HCT116 (cell line): Measurements from ENCODE around the gene TCFL5. TPM values are rescaled to one million over a fixed set of nuclear protein-coding genes. Genes with fewer than 3 reads are reported as not detected.

Source experiments
- ATAC-seq: fragments of 200-7000 bp; cut with Tn5 transposase; 2 replicates; pipeline ENCODE4 v1.9.1; 2020; ENCODE audit warnings: mild to moderate bottlenecking, moderate library complexity
- BruUV-seq: library from RNA; stranded (reverse); fragments of 400-500 nt; replicated peaks from 2 replicates; lab custom pipeline; 2021; lab: Mats Ljungman, UMichigan
- CTCF ChIA-PET: fragments of 300-600 bp; sonication (Branson Sonifier 250); formaldehyde crosslinking; loops from one replicate; lab custom pipeline; 2021; ENCODE audit warnings: antibody characterized with exemption; lab: Charles Lee
- POLR2A ChIA-PET: fragments of 300-600, 350-600 bp; sonication (Branson Sonifier 250); formaldehyde crosslinking; loops from one replicate; lab custom pipeline; 2021; ENCODE audit warnings: antibody characterized with exemption; lab: Charles Lee
- RAD21 ChIA-PET, 2 experiments: fragments of 300-600 bp; sonication (Branson Sonifier 250); formaldehyde crosslinking; loops; one replicate each; lab custom pipeline; 2023; ENCODE audit warnings: low total read pairs in 2 of 2; ENCODE audit not compliant: uncharacterized antibody in 2 of 2, unreplicated experiment in 2 of 2, low non-redundant PET in 1 of 2; lab: Charles Lee
- DNase-seq: peaks from one replicate; pipeline ENCODE4 v3.0.0-alpha.2; 2010; ENCODE audit warnings: low read depth, low spot score
- H2AFZ ChIP-seq: fragments of 200-600 bp; shearing (Covaris generic), sonication (generic); 2 replicates; pipeline ENCODE4 v1.6.1; 2017; ENCODE audit warnings: low read depth, mixed run types, mixed read lengths, antibody characterized with exemption, low read length; ENCODE audit not compliant: poor library complexity, severe bottlenecking
- H3K27ac ChIP-seq: 2 replicates; pipeline ENCODE4 v1.5.1; 2012; ENCODE audit warnings: low read depth, low read length
- H3K27me3 ChIP-seq: fragments of 200-600 bp; sonication (generic); 2 replicates; pipeline ENCODE4 v1.6.1; 2016; ENCODE audit warnings: mixed run types, low read length, mixed read lengths; ENCODE audit not compliant: insufficient read depth
- H3K36me3 ChIP-seq, 2 experiments: fragments of 200-500 bp in 1 of 2; fragments of 200-600 bp in 1 of 2; sonication (Bioruptor generic) in 1 of 2; sonication (generic) in 1 of 2; 2 replicates each; pipeline versions ENCODE4 v1.5.1 to v1.6.1; 2014 to 2016; ENCODE audit warnings: low read length in 2 of 2, inconsistent platforms in 1 of 2, mixed read lengths in 1 of 2, mixed run types in 1 of 2; ENCODE audit not compliant: insufficient read depth in 2 of 2, control insufficient read depth in 1 of 2
- H3K4me1 ChIP-seq, 2 experiments: fragments of 200-600 bp in 1 of 2; sonication (generic) in 1 of 2; 2 replicates each; pipeline versions ENCODE4 v1.5.1 to v1.6.1; 2012 to 2017; ENCODE audit warnings: low read length in 2 of 2, inconsistent platforms in 1 of 2, mild to moderate bottlenecking in 1 of 2, mixed read lengths in 1 of 2, mixed run types in 1 of 2, moderate library complexity in 1 of 2; ENCODE audit not compliant: insufficient read depth in 2 of 2, control insufficient read depth in 1 of 2
- H3K4me2 ChIP-seq: fragments of 200-600 bp; sonication (generic); 2 replicates; pipeline ENCODE4 v1.6.1; 2017; ENCODE audit warnings: mixed run types, low read length, mixed read lengths
- H3K4me3 ChIP-seq, 2 experiments: fragments of 200-600 bp in 1 of 2; sonication (generic) in 1 of 2; replicated peaks in 1 of 2; 2 replicates each; pipeline ENCODE4 v1.5.1; 2011 to 2016; ENCODE audit warnings: low read length in 2 of 2, control low read depth in 1 of 2, low read depth in 1 of 2, mild to moderate bottlenecking in 1 of 2, mixed read lengths in 1 of 2, mixed run types in 1 of 2
- H3K79me2 ChIP-seq: fragments of 200-600 bp; sonication (generic); 2 replicates; pipeline ENCODE4 v1.6.1; 2017; ENCODE audit warnings: mild to moderate bottlenecking, mixed run types, low read length, moderate library complexity, mixed read lengths; ENCODE audit not compliant: insufficient read depth
- H3K9ac ChIP-seq: fragments of 200-600 bp; sonication (generic); 2 replicates; pipeline ENCODE4 v1.6.1; 2016; ENCODE audit warnings: low read length, mixed read lengths
- H3K9me2 ChIP-seq: fragments of 200-600 bp; sonication (generic), shearing (Covaris generic); 2 replicates; pipeline ENCODE4 v1.6.1; 2017; ENCODE audit warnings: mixed run types, mild to moderate bottlenecking, moderate library complexity; ENCODE audit not compliant: insufficient read depth
- H3K9me3 ChIP-seq, 2 experiments: fragments of 200-500 bp in 1 of 2; fragments of 200-600 bp in 1 of 2; sonication (Bioruptor generic) in 1 of 2; sonication (generic) in 1 of 2; 2 replicates each; pipeline ENCODE4 v1.6.1; 2014 to 2017; ENCODE audit warnings: low read length in 2 of 2, mixed read lengths in 2 of 2, inconsistent platforms in 1 of 2, low read depth in 1 of 2, mild to moderate bottlenecking in 1 of 2, mixed run types in 1 of 2, moderate library complexity in 1 of 2; ENCODE audit not compliant: control insufficient read depth in 1 of 2, insufficient read depth in 1 of 2
- H4K20me1 ChIP-seq: fragments of 200-600 bp; sonication (generic), shearing (Covaris generic); 2 replicates; pipeline ENCODE4 v1.6.1; 2017; ENCODE audit warnings: mixed run types, mild to moderate bottlenecking, moderate library complexity; ENCODE audit not compliant: insufficient read depth
- CBX3 ChIP-seq: IDR thresholded peaks from 2 replicates; pipeline ENCODE4 v1.6.1; 2012; ENCODE audit warnings: low read depth
- EGR1 ChIP-seq: IDR thresholded peaks from 2 replicates; pipeline ENCODE4 v1.6.1; 2012; ENCODE audit warnings: low read depth
- ELF1 ChIP-seq: IDR thresholded peaks from 2 replicates; pipeline ENCODE4 v1.6.1; 2012; ENCODE audit warnings: low read depth, borderline replicate concordance
- EZH2phosphoT487 ChIP-seq: fragments of 200-600 bp; IDR thresholded peaks from 2 replicates; pipeline ENCODE4 v1.6.1; 2018; ENCODE audit warnings: antibody characterized with exemption, borderline replicate concordance
- FOSL1 ChIP-seq: IDR thresholded peaks from 2 replicates; pipeline ENCODE4 v1.6.1; 2012; ENCODE audit warnings: low read depth
- JUND ChIP-seq: IDR thresholded peaks from 2 replicates; pipeline ENCODE4 v1.6.1; 2012
- POLR2A ChIP-seq: IDR thresholded peaks from 2 replicates; pipeline ENCODE4 v1.7.0; 2011; ENCODE audit warnings: borderline replicate concordance; ENCODE audit not compliant: insufficient read depth, insufficient read length; ENCODE audit errors: extremely low read depth
- POLR2AphosphoS5 ChIP-seq: IDR thresholded peaks from 2 replicates; pipeline ENCODE4 v1.6.1; 2011; ENCODE audit warnings: mild to moderate bottlenecking, low read depth, low read length, moderate library complexity
- RAD21 ChIP-seq: IDR thresholded peaks from 2 replicates; pipeline ENCODE4 v1.6.1; 2012; ENCODE audit warnings: low read depth, mild to moderate bottlenecking
- SIN3A ChIP-seq: IDR thresholded peaks from 2 replicates; pipeline ENCODE4 v1.6.1; 2012; ENCODE audit warnings: low read depth
- SRF ChIP-seq: IDR thresholded peaks from 2 replicates; pipeline ENCODE4 v1.6.1; 2012; ENCODE audit warnings: low read depth
- ZFX ChIP-seq: fragments of 450-650 bp; IDR thresholded peaks from 2 replicates; pipeline ENCODE4 v1.6.1; 2017
- intact Hi-C: fragments of 100-400 bp; cut with micrococcal nuclease; formaldehyde crosslinking; loops from 2 replicates; pipeline ENCODE4 v1.10.0; 2022
- total RNA-seq: library from RNA; stranded (reverse); gene quantifications from one replicate; pipeline ENCODE4 v1.2.1, GENCODE V29; 2021; ENCODE audit not compliant: unreplicated experiment
- TF ChIP-seq, protein P1 (sequence below): IDR thresholded peaks from 2 replicates; pipeline ENCODE4 v1.6.1; 2012; ENCODE audit warnings: low read depth
- TF ChIP-seq, protein P2 (sequence below), 3 experiments: fragments of 200-600 bp in 1 of 3; sonication (generic) in 1 of 3; IDR thresholded peaks in 2 of 3; conservative IDR thresholded peaks in 1 of 3; 2 replicates each; pipeline ENCODE4 v1.5.1; 2012 to 2017; ENCODE audit warnings: low read depth in 2 of 3, low read length in 2 of 3, antibody characterized with exemption in 1 of 3, borderline replicate concordance in 1 of 3, control low read depth in 1 of 3, mild to moderate bottlenecking in 1 of 3, mixed read lengths in 1 of 3, mixed run types in 1 of 3, moderate library complexity in 1 of 3; ENCODE audit not compliant: insufficient read depth in 1 of 3
- TF ChIP-seq, protein P3 (sequence below): IDR thresholded peaks from 2 replicates; pipeline ENCODE4 v1.6.1; 2012

Gene TCFL5
- total RNA-seq, 1 experiment from 2014 or later: 20.4 TPM

DNA sequence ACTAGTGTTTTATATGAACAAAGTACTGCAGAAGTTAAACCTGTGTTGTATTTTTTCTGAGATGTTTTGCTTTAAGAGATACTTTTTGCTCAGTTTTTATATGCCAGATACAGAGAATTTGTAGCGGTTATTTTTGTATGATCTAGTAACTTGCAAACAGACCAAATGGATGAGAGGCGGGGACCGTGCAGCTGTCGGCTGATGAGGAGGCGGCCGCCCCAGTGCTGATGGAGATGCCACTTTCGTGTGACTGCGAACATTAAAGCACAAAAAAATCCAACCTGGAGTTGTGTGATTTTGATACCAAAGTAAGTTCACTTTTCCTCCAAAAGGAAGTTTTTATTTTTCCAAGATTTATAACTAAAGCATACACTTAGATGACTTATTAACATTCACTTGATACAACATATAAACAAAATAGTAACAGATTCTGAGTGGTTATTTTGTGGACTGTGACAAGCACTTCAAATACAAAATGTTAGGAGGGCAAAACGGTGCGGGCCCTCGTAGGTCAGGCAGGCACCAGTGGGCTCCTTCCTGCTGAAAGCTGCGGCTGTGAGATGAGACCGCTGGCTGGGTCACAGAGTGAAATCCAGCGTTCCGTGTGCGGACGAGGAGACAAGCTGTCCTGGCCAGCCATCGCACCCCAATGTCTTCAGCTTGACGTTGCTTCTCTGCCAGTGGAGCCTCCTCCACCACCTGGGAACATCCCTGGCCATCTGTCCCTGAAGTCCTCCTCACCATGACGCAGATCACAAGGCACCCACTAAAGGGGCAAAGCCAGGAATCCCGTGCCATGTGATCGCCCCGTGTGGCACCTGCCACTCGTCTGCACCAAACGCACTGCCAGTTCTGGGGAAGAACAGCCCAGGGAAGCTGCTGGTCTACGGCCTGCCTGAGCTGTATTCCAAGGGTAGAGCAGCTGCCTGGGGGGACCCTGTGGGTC is 61.0 kb downstream of the TCFL5 start:
- DNase-seq (no peak), ATAC-seq (no peak)
- RAD21 ChIA-PET: no interaction called here
- no TSS peak for BruUV-seq
- Histone ChIP-seq H3K9me2 (no peaks in the 10 kb centered on the region), H3K27ac (no peak overlapping the region), H3K79me2 (peaks cover 34% of the 10 kb centered on the region), H3K4me3 (no peak overlapping the region), H3K4me1 (peaks cover 13 to 31% of the 10 kb centered on the region in 2 experiments), H4K20me1 (no peaks in the 10 kb centered on the region), H2AFZ (no peak overlapping the region), H3K27me3 (no peaks in the 10 kb centered on the region), H3K9ac (no peak overlapping the region), H3K4me2 (no peak overlapping the region), H3K9me3 (no peaks in the 10 kb centered on the region), H3K36me3 (peaks cover 19 to 37% of the 10 kb centered on the region in 2 experiments; a peak in 3 of 4 replicates)
- CTCF ChIA-PET: no interaction called here
- intact Hi-C loops: loop anchor here (10.0 kb wide), 1 partner anchor 496 kb away; the partner anchor contains the start of gene ADRM1
- POLR2A ChIA-PET: no interaction called here
- TF ChIP-seq POLR2AphosphoS5 (0 out of 2 replicates have a peak, but pooled peaks have one; percentile 5), JUND (no peak)

DNA sequence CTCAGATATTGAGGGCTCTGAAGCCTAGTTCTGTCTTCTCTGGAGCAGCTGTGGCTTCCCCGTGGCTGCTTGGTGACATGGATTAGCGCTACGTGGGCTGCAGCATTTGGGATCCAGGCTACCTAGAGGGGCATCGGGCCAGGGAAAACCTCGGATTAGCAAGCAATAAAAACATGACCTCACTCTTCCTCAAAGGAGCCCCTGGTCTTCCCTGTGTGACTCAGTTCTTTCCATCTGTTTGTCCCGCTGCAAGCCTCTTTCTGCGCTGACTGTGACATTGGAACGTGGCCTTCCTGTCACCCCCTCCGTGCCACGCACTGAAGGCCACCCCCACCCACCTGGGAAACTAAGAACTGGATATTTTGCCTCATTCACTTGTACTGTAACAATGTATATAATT is 61.7 kb downstream of the TCFL5 start:
- no peak for DNase-seq
- Histone ChIP-seq H3K4me2 (no peak overlapping the region), H3K27ac (no peak overlapping the region), H3K4me3 (no peak overlapping the region), H3K9ac (no peak overlapping the region), H3K36me3 (peaks cover 19 to 37% of the 10 kb centered on the region in 2 experiments; a peak in 3 of 4 replicates), H3K9me3 (no peaks in the 10 kb centered on the region), H3K9me2 (no peaks in the 10 kb centered on the region), H4K20me1 (no peaks in the 10 kb centered on the region), H3K79me2 (peaks cover 27% of the 10 kb centered on the region), H3K27me3 (no peaks in the 10 kb centered on the region), H2AFZ (no peak overlapping the region), H3K4me1 (peaks cover 13 to 38% of the 10 kb centered on the region in 2 experiments)
- ChIA-PET RAD21 (no interaction called here), POLR2A (no interaction called here), CTCF (no interaction called here)
- ATAC-seq: no peak
- intact Hi-C loops: loop anchor here (10.0 kb wide), 1 partner anchor 495 kb away; the partner anchor contains the start of gene ADRM1
- no TSS peak for BruUV-seq
- TF ChIP-seq SRF (no peak), ELF1 (no peak), POLR2A (no peak), FOSL1 (no peak), ZFX (no peak), SIN3A (no peak), CBX3 (no peak), JUND (no peak), EZH2phosphoT487 (no peak), RAD21 (no peak), EGR1 (no peak)
- TF ChIP-seq, protein P1, sequence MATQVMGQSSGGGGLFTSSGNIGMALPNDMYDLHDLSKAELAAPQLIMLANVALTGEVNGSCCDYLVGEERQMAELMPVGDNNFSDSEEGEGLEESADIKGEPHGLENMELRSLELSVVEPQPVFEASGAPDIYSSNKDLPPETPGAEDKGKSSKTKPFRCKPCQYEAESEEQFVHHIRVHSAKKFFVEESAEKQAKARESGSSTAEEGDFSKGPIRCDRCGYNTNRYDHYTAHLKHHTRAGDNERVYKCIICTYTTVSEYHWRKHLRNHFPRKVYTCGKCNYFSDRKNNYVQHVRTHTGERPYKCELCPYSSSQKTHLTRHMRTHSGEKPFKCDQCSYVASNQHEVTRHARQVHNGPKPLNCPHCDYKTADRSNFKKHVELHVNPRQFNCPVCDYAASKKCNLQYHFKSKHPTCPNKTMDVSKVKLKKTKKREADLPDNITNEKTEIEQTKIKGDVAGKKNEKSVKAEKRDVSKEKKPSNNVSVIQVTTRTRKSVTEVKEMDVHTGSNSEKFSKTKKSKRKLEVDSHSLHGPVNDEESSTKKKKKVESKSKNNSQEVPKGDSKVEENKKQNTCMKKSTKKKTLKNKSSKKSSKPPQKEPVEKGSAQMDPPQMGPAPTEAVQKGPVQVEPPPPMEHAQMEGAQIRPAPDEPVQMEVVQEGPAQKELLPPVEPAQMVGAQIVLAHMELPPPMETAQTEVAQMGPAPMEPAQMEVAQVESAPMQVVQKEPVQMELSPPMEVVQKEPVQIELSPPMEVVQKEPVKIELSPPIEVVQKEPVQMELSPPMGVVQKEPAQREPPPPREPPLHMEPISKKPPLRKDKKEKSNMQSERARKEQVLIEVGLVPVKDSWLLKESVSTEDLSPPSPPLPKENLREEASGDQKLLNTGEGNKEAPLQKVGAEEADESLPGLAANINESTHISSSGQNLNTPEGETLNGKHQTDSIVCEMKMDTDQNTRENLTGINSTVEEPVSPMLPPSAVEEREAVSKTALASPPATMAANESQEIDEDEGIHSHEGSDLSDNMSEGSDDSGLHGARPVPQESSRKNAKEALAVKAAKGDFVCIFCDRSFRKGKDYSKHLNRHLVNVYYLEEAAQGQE: no peak
- TF ChIP-seq, protein P2, sequence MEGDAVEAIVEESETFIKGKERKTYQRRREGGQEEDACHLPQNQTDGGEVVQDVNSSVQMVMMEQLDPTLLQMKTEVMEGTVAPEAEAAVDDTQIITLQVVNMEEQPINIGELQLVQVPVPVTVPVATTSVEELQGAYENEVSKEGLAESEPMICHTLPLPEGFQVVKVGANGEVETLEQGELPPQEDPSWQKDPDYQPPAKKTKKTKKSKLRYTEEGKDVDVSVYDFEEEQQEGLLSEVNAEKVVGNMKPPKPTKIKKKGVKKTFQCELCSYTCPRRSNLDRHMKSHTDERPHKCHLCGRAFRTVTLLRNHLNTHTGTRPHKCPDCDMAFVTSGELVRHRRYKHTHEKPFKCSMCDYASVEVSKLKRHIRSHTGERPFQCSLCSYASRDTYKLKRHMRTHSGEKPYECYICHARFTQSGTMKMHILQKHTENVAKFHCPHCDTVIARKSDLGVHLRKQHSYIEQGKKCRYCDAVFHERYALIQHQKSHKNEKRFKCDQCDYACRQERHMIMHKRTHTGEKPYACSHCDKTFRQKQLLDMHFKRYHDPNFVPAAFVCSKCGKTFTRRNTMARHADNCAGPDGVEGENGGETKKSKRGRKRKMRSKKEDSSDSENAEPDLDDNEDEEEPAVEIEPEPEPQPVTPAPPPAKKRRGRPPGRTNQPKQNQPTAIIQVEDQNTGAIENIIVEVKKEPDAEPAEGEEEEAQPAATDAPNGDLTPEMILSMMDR (IDR thresholded peaks at IDR 0.05 in 2 of 3, conservative IDR thresholded peaks at IDR 0.05 in 1 of 3; ENCODE audit: borderline replicate concordance in 1 of 3, insufficient read depth in 1 of 3, low read depth in 2 of 3, low read length in 2 of 3): no peak
- TF ChIP-seq, protein P3, sequence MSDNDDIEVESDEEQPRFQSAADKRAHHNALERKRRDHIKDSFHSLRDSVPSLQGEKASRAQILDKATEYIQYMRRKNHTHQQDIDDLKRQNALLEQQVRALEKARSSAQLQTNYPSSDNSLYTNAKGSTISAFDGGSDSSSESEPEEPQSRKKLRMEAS: no peak
